GM23248 (cell line): Measurements from ENCODE around the gene PCCA. TPM values are rescaled to one million over a fixed set of nuclear protein-coding genes. Genes with fewer than 3 reads are reported as not detected.
A peak's percentile ranks its signal among the peaks of the same experiment; 100 is the strongest.

Experiments used
- DNase-seq: peaks from one replicate; pipeline ENCODE4 v3.0.0-alpha.2; 2015
- H2AFZ ChIP-seq: fragments of 200-600 bp; sonication (generic); 2 replicates; pipeline ENCODE4 v1.6.1; 2016; ENCODE audit warnings: antibody characterized with exemption
- H3F3A ChIP-seq: fragments of 200-600 bp; sonication (generic); 2 replicates; pipeline ENCODE4 v1.6.1; 2016; ENCODE audit warnings: mild to moderate bottlenecking, antibody characterized with exemption, mixed run types; ENCODE audit not compliant: insufficient read depth
- H3K27ac ChIP-seq: fragments of 200-600 bp; sonication (generic); 2 replicates; pipeline ENCODE4 v1.5.1; 2016; ENCODE audit warnings: mild to moderate bottlenecking
- H3K27me3 ChIP-seq: fragments of 200-600 bp; sonication (generic); replicated peaks from 2 replicates; pipeline ENCODE4 v1.6.1; 2016; ENCODE audit warnings: mild to moderate bottlenecking; ENCODE audit not compliant: insufficient read depth
- H3K36me3 ChIP-seq: fragments of 200-600 bp; sonication (generic); 2 replicates; pipeline ENCODE4 v1.6.1; 2016; ENCODE audit warnings: low read depth, mild to moderate bottlenecking
- H3K4me1 ChIP-seq: fragments of 200-600 bp; sonication (generic); 2 replicates; pipeline ENCODE4 v1.6.1; 2016; ENCODE audit warnings: mild to moderate bottlenecking; ENCODE audit not compliant: insufficient read depth
- H3K4me2 ChIP-seq: fragments of 200-600 bp; sonication (generic); one replicate; pipeline ENCODE4 v1.6.1; 2016; ENCODE audit warnings: mild to moderate bottlenecking; ENCODE audit not compliant: unreplicated experiment
- H3K4me3 ChIP-seq: fragments of 200-600 bp; sonication (generic); 2 replicates; pipeline ENCODE4 v1.5.1; 2016; ENCODE audit warnings: mild to moderate bottlenecking
- H3K79me2 ChIP-seq: fragments of 200-600 bp; sonication (generic); 2 replicates; pipeline ENCODE4 v1.6.1; 2016; ENCODE audit warnings: mild to moderate bottlenecking; ENCODE audit not compliant: insufficient read depth
- H3K9ac ChIP-seq: fragments of 200-600 bp; sonication (generic); 2 replicates; pipeline ENCODE4 v1.6.1; 2016; ENCODE audit warnings: mild to moderate bottlenecking
- H3K9me2 ChIP-seq: fragments of 200-600 bp; sonication (generic); 2 replicates; pipeline ENCODE4 v1.6.1; 2016; ENCODE audit warnings: mixed run types, mild to moderate bottlenecking, moderate library complexity; ENCODE audit not compliant: insufficient read depth
- H3K9me3 ChIP-seq: fragments of 200-600 bp; sonication (generic); one replicate; pipeline ENCODE4 v1.6.1; 2017; ENCODE audit warnings: low read depth
- H4K20me1 ChIP-seq: fragments of 200-600 bp; sonication (generic); 2 replicates; pipeline ENCODE4 v1.6.0; 2016; ENCODE audit not compliant: insufficient read depth
- EZH2 ChIP-seq: fragments of 200-600 bp; sonication (generic); IDR thresholded peaks from 2 replicates; pipeline ENCODE4 v1.6.1; 2018; ENCODE audit warnings: antibody characterized with exemption, mild to moderate bottlenecking; ENCODE audit not compliant: insufficient read depth, poor library complexity, severe bottlenecking
- EZH2phosphoT487 ChIP-seq: fragments of 200-600 bp; sonication (generic); IDR thresholded peaks from 2 replicates; pipeline ENCODE4 v1.6.1; 2018; ENCODE audit warnings: antibody characterized with exemption, moderate library complexity, mild to moderate bottlenecking, low read depth; ENCODE audit not compliant: insufficient read depth
- WGBS, 2 experiments: methylation state at CpG; one replicate each; pipeline ENCODE4 v1.1.6; 2015 to 2017; ENCODE audit warnings: low lambda C conversion rate in 2 of 2, low coverage in 1 of 2; ENCODE audit errors: missing lambda C conversion rate in 2 of 2; 5-methylcytosine and 5-hydroxymethylcytosine counted together
- in situ Hi-C: fragments of 300-500 bp; cut with MboI; formaldehyde crosslinking; loops from 2 replicates; pipeline ENCODE4 v1.15.0; 2020
- polyA plus RNA-seq: library from polyadenylated mRNA; unstranded; fragments of >200 nt; fragmentation: Nextera tagmentation; extraction: Ambion mirVana; gene quantifications from 2 replicates; pipeline ENCODE4 v1.2.1, GENCODE V29; 2016
- total RNA-seq: library from RNA; depleted of rRNA; stranded (reverse); fragments of >200 nt; shearing (Covaris generic); gene quantifications from 2 replicates; pipeline ENCODE4 v1.2.3, GENCODE V29; 2014

PCCA gene
- total and polyA plus RNA-seq, 2 experiments from 2014 or later = 9.1 to 9.6 TPM

DNA sequence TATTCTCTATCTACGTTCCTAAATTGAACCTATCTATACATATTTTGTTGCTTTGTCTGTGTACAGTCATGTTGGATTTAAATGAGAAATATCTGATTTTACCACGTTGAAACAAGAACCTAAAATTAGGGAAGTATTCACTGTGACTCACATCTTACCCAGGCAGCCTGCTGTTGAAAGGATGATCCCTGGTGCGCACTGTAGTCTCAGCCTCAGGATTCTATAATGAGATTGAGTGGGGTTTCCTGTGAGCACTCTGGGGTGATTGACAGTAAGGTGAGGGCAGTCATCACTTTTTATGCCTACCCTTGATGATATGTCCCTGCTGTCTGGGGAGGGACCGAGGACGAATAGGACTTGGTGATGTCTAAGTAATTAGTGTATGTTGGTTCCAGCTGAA is 35.4 kb downstream of the PCCA start:
- peak; percentile 54 for DNase-seq
- Histone ChIP-seq H3F3A (no peaks in the 10 kb centered on the region; the same call in 1 of the 2 replicates), H3K79me2 (no peaks in the 10 kb centered on the region), H3K9me3 (no peaks in the 10 kb centered on the region), H4K20me1 (no peaks in the 10 kb centered on the region), H3K27me3 (no peaks in the 10 kb centered on the region), H3K4me2 (no peak overlapping the region), H3K36me3 (peaks cover 7% of the 10 kb centered on the region), H3K9ac (no peak overlapping the region), H3K9me2 (no peaks in the 10 kb centered on the region), H2AFZ (no peak overlapping the region), H3K4me1 (peaks cover 8% of the 10 kb centered on the region), H3K27ac (no peak overlapping the region), H3K4me3 (no peak overlapping the region)
- TF ChIP-seq EZH2 (no peak), EZH2phosphoT487 (no peak)
- in situ Hi-C loops = no loop called here
- WGBS, 2 experiments = 68 to 72% methylated on average over 5 of the region's 5 CpGs

DNA sequence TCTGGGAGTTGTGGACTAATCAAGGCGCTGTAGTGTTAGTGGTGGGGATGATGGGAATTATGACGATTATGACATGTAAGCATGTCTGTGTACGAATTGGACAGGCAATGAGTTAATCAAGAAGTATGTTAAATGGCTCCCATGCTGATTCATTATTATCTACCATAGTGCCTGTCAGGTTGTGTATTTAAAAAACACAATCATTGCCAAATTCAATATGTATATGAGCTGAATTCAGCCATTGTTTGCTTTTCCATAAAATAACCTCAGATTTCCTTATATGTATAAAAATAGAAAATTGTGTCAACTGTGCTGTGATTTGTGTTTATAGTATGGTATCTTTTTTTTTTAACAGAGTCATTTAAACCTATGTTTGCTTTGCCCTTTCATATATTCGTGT is 37.1 kb downstream of the PCCA start:
- H3K4me3 ChIP-seq = no peak overlapping the region
- H2AFZ ChIP-seq = no peak overlapping the region
- H3F3A ChIP-seq = no peaks in the 10 kb centered on the region; the same call in none of the 2 replicates
- H3K27me3 ChIP-seq = no peaks in the 10 kb centered on the region
- H4K20me1 ChIP-seq = no peaks in the 10 kb centered on the region
- TF ChIP-seq EZH2phosphoT487 = no peak
- TF ChIP-seq EZH2 = no peak
- H3K4me1 ChIP-seq = peaks cover 22% of the 10 kb centered on the region
- in situ Hi-C loops = no loop called here
- H3K79me2 ChIP-seq = no peaks in the 10 kb centered on the region
- no peak overlapping the region for H3K27ac ChIP-seq
- peaks cover 7% of the 10 kb centered on the region for H3K36me3 ChIP-seq
- no peak overlapping the region for H3K4me2 ChIP-seq
- no peaks in the 10 kb centered on the region for H3K9me2 ChIP-seq
- H3K9me3 ChIP-seq = no peaks in the 10 kb centered on the region
- DNase-seq = no peak
- 86 to 87% methylated on average over 4 of the region's 4 CpGs for WGBS, 2 experiments
- no peak overlapping the region for H3K9ac ChIP-seq

DNA sequence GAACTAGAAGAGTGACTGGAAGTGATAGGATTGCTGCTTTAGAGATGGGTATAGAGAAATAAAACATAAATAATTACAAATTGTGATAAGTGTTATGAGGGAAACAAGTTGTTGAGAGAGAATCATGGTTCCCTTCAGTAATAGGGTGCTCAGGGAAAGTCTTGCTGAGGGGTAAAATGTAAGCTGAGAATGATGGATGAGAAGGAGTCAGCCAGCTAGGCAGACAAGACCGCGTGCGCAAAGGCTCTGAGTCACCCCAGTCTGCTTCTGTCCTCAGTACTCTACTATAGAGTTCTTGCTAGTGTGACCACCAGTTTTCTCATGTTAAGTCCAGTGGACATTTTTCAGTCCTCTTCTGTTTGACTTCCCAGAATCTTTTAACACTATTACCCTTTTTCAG is 39.5 kb downstream of the PCCA start:
- no peak overlapping the region for H3K9ac ChIP-seq
- in situ Hi-C loops = no loop called here
- TF ChIP-seq EZH2 (no peak), EZH2phosphoT487 (no peak)
- DNase-seq = peak; percentile 17
- H3K4me3 ChIP-seq = no peak overlapping the region
- no peak overlapping the region for H3K27ac ChIP-seq
- no peak overlapping the region for H3K4me2 ChIP-seq
- H3K36me3 ChIP-seq = no peaks in the 10 kb centered on the region
- no peaks in the 10 kb centered on the region for H3K27me3 ChIP-seq
- no peaks in the 10 kb centered on the region for H3K9me3 ChIP-seq
- H3K79me2 ChIP-seq = no peaks in the 10 kb centered on the region
- H3K9me2 ChIP-seq = no peaks in the 10 kb centered on the region
- peaks cover 8% of the 10 kb centered on the region for H3F3A ChIP-seq
- H4K20me1 ChIP-seq = no peaks in the 10 kb centered on the region
- no peak overlapping the region for H2AFZ ChIP-seq
- 98% methylated on average over 3 of the region's 3 CpGs for WGBS, 2 experiments
- peaks cover 33% of the 10 kb centered on the region for H3K4me1 ChIP-seq

DNA sequence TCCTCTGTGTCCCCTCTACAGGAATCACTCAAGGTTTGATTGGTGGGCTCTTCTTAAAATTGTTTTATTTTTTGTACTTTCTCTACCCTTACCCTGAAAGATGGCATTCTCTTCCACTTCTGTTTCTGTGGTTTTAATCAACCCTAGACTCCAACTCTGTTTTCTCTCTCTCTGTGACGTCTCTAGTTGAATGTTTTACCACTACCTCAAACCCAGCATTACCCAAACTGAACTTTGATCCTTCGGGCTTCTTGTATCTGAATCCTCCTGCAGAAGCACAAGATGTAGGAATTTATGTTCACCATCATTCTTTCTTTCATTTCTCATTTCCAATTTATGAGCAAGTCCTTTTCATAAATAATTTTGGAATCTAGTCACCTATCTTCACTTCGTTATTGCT is 39.9 kb downstream of the PCCA start:
- H3K4me2 ChIP-seq = no peak overlapping the region
- no peak overlapping the region for H2AFZ ChIP-seq
- H3K9ac ChIP-seq = no peak overlapping the region
- H3F3A ChIP-seq = peaks cover 8% of the 10 kb centered on the region
- no peak overlapping the region for H3K4me3 ChIP-seq
- peaks cover 31% of the 10 kb centered on the region for H3K4me1 ChIP-seq
- 92 to 97% methylated on average over 3 of the region's 3 CpGs for WGBS, 2 experiments
- no peak overlapping the region for H3K27ac ChIP-seq
- no peaks in the 10 kb centered on the region for H3K27me3 ChIP-seq
- no peak for TF ChIP-seq EZH2
- TF ChIP-seq EZH2phosphoT487 = no peak
- in situ Hi-C loops = no loop called here
- H3K9me3 ChIP-seq = no peaks in the 10 kb centered on the region
- no peaks in the 10 kb centered on the region for H3K9me2 ChIP-seq
- no peaks in the 10 kb centered on the region for H4K20me1 ChIP-seq
- no peaks in the 10 kb centered on the region for H3K36me3 ChIP-seq
- DNase-seq = no peak
- H3K79me2 ChIP-seq = no peaks in the 10 kb centered on the region

DNA sequence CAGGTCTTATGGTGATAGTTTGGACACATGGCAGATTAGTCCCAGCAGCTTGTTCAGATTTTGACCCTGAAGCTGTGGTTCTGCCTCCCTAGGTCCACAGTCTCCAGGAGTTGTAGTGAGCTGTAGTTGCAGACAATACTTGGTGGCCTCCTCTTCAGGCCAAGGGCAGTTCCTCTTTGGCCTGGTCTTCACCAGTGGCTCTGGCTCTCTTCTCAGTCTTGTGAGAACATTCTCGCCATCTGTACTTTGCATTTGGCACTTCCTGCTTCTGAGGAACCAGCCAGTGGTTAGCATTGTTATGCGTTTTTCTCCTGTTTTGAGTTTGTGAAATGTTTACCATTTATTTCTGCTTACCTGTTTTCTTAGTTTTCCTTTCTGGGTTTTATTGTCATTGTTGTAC is 40.7 kb downstream of the PCCA start:
- Histone ChIP-seq H2AFZ (no peak overlapping the region), H3K9me2 (no peaks in the 10 kb centered on the region), H3F3A (peaks cover 8% of the 10 kb centered on the region; the same call in 1 of the 2 replicates), H4K20me1 (no peaks in the 10 kb centered on the region), H3K9ac (no peak overlapping the region), H3K4me1 (peaks cover 25% of the 10 kb centered on the region), H3K27me3 (no peaks in the 10 kb centered on the region), H3K79me2 (peaks cover 5% of the 10 kb centered on the region; the same call in 1 of the 2 replicates), H3K27ac (no peak overlapping the region), H3K4me2 (no peak overlapping the region), H3K4me3 (no peak overlapping the region), H3K9me3 (no peaks in the 10 kb centered on the region), H3K36me3 (no peaks in the 10 kb centered on the region)
- WGBS, 2 experiments = 14 to 15% methylated on average over 2 of the region's 2 CpGs
- DNase-seq = peak; percentile 18
- in situ Hi-C loops = no loop called here
- TF ChIP-seq EZH2phosphoT487 = no peak
- TF ChIP-seq EZH2 = no peak
